GM18519 (cell line): ENCODE results near the gene DYSF.

Experiments used
- ATAC-seq: cut with Tn5 transposase; IDR thresholded peaks from one replicate; pipeline ENCODE4 v1.9.1; 2021; ENCODE audit warnings: mild to moderate bottlenecking, moderate library complexity; ENCODE audit not compliant: unreplicated experiment, low FRiP score

Gene DYSF

GRCh38 chr2:71547616-71548285 lies 94.4 kb downstream of the DYSF start:
- ATAC-seq, result no peak

DNA sequence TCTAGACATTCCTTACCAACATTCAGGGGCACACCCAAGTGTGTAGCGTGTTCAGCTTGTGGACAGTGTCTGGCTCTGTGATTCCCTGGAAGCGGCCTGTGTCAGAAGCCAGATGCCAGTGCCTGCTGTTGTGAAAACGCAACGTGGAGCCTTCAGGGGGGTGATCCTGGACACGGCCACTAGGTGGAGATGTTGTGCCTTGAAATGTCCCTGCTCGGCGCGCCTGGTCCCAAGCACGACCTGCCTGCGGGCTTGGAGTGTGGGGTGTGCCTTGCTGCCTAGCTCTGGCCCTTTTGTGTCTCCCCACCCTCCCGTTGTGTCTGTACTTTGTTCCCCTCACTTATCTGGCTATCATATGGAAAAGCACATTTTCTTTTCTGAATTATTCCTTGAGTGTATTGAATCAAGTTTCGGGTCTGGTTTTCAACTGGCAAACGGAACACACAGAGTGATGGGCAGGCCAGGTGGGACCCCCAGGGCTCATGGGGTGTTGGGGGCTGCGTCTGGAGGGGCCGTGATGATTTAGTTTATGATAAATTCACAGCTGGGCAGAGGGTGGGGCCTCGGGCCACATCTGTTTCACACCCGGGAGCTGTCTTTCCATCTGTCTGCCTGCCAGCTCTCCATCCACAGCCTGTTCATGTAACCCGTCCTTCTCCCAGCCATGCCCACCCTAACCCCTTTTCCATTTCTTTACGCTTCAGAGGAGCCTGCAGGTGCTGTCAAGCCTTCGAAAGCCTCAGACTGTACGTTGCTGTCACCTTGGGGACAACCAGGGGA lies 95.5 kb downstream of the DYSF start:
- no peak for ATAC-seq

GRCh38 chr2:71550801-71551630 lies 97.7 kb downstream of the DYSF start:
- no peak for ATAC-seq

DNA sequence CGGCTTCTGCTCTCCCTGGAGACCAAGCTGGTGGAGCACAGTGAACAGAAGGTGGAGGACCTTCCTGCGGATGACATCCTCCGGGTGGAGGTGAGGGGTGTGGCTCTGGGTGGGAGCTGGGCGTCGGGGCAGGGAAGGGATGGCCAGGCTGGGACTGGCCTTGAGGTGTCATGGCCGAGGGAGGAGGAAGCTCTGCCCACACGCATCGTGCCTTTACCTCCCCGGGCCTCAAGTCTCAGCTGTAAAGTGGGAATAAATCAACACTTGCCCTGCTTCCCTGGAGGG lies 98.2 kb downstream of the DYSF start:
- no peak for ATAC-seq

DNA sequence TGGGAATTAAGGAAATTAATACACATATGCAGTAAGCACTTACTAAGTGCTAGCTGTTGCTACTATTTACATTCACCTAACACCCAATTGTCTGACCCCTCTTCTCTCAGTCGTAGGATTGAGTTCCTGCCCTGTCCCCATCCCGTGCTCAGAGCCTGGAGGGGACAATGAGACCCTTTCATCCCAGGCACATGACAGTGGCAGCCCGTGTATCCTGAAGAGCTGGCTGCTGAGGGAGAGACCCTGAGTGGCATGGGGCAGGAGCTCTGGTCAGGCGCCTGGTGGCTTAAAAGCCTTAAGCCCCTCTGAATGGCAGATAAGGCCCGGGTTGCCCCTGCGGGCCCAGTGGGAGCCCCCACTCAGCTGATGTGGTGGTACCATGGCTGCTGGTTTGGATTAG lies 99.0 kb downstream of the DYSF start:
- no peak for ATAC-seq

DNA sequence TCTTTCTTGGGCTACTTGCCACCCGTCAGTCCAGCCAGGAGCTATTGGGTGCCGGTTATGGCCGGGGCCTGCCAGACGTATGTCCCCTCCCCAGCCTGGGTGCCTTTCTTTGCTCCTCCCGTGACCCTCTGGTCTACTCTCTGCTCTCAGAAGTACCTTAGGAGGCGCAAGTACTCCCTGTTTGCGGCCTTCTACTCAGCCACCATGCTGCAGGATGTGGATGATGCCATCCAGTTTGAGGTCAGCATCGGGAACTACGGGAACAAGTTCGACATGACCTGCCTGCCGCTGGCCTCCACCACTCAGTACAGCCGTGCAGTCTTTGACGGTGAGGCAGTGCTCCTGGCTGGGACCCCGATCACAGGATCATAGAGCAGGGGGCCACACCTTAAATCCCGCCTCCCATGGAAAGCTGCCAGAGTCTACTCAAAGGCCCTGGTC lies 99.5 kb downstream of the DYSF start:
- ATAC-seq, result no peak

GRCh38 chr2:71554028-71554705 lies 100.8 kb downstream of the DYSF start:
- ATAC-seq, result no peak

GRCh38 chr2:71554706-71555056 lies 101.3 kb downstream of the DYSF start:
- ATAC-seq, result no peak

GRCh38 chr2:71555798-71556454 lies 102.6 kb downstream of the DYSF start:
- ATAC-seq, result no peak

DNA sequence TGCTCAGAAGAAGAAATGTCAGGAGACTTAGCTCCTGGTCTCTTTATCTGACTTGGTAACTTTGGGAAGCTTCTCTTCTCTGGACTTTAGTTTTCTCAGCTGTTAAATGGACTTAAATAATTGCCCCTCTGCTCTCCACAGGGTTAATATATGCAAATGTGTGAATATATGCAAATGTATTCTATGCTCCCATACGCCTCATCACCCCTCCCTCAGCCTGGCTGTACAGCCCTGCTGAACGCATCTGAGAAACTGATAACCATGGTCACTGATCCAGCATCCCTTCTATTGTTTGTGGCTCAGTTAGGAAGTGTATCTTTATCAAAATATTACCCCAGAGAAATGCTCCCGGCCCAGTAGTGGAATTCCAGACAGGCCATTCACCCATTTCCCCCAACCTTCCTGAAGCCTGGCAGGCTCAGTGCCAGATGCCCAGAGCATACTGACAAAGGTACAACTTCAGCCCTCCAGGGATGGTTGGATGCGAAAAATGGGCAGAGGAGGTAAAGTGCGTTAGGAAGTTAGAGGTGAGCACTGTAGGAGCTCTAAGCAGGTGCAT lies 103.4 kb downstream of the DYSF start:
- ATAC-seq, result no peak

DNA sequence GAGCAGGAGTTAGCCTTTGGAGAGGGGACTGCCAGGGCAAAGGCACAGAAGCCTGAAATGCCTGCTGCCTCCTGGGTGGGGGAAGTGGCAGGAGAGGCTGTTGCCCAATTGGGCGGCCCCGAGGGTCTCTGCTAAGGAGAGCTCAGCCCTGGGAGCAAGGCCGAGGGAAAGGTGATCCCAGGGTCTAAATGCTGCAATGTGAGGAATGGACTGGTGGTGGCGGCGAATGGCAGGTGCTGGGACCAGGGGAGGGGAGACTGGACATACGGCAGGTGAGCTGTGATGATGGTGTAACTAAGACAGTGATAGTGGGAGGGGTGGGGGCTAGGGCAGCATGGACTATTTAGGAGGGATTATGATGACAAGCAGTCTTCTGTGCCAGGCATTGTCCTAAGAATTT lies 104.0 kb downstream of the DYSF start:
- ATAC-seq, result no peak

DNA sequence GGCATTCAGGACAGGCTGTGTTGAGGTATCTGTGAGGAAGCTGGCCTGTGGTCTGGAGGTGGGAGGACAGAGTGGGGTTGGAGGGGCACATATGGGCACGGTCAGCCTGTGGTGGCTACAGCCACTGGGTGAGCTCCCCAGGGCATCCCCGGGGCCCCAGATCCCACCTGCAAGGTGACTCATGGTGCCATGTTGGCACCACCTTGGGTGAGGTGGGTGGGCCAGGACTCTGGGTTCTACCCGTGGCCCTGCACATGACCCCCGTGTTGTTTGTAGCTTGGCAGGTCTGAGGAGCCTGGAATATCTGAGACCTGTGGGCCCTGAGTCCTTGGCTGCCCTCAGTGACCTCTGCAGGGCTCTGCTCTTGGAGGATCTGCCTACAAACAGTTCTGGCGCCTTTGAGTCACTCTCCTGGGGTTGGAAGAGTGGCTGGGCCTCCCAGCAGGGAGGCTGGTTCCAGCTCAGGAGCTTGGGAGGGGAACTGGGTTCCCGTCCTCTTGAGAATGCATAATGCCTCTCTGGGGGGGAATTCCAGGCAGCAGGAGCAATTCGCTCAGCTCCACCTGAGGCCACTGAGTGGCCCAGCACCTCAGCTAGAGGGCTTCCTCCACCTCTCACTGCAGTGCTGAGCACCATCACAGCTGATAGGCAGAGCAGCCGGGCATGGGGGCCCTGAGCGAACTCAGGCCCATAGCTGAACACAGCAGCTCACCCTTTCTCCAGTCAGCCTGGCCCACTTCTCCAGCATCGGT lies 105.1 kb downstream of the DYSF start:
- ATAC-seq, result no peak

- no peak for ATAC-seq
Observed at GRCh38 chr2:71559080-71559827, 105.9 kb downstream of the DYSF start.

- no peak for ATAC-seq
Observed at GRCh38 chr2:71559828-71560637, 106.7 kb downstream of the DYSF start.

GRCh38 chr2:71560638-71561011 lies 107.3 kb downstream of the DYSF start:
- ATAC-seq, result no peak

GRCh38 chr2:71561441-71562267 lies 108.3 kb downstream of the DYSF start:
- no peak for ATAC-seq

DNA sequence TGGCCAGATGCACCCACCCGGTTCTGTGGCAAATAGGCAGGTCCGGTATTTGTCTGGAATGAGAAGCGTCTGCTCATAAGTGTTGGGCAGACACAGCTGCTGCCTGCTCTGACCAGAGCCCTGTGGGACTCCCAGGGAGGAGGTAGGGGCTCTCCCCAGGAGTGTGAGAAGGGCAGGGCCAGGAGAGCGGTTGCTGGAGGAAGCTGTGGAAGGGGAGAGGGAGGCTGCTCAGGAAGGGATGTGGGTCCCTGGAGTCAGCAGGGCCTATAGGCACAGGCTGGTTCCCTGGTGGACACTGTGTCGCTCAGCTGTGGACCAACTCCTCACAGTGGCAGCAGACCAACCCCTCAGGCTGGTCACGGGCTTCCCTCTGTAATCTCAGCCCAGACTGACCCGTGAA lies 109.2 kb downstream of the DYSF start:
- ATAC-seq, result no peak
